Stimulated activated CD8-positive, alpha-beta memory T cell treated with anti-CD3 and anti-CD28 coated beads, Interleukin-2, amount 100 ng/mL, for 1 hour (primary cell): ENCODE data around the gene EIF2S2.
"Not testable (repeated sequence)": the region's sequence is repeated elsewhere in the genome, so short reads cannot be mapped to it uniquely, and the experiment has no call there.

ENCODE experiments used
- DNase-seq, 2 donors: peaks; one replicate each; pipeline ENCODE4 v3.0.0-alpha.2; 2020; ENCODE audit warnings: low read depth in 2 of 2

EIF2S2 gene

GRCh38 chr20:34111702-34112599 lies at the start of gene EIF2S2:
TSS of gene EIF2S2 (minus strand) at chr20:34112243. CDS start at chr20:34112110, 133 bp downstream.
- peak; percentile 89 to 91 for DNase-seq

GRCh38 chr20:34157697-34158096 lies 45.7 kb upstream of the EIF2S2 start:
- not testable (repeated sequence) for DNase-seq

- DNase-seq = no peak
Observed at GRCh38 chr20:34155836-34156235, 43.8 kb upstream of the EIF2S2 start.

GRCh38 chr20:34153169-34153568 lies 41.1 kb upstream of the EIF2S2 start:
- DNase-seq = not testable (repeated sequence)

- not testable (repeated sequence) for DNase-seq
Observed at GRCh38 chr20:34152073-34152472, 40.0 kb upstream of the EIF2S2 start.

GRCh38 chr20:34150306-34151000 lies 38.4 kb upstream of the EIF2S2 start:
- DNase-seq = no peak

GRCh38 chr20:34145280-34145819 lies 33.3 kb upstream of the EIF2S2 start:
- no peak for DNase-seq

- DNase-seq = no peak
Observed at GRCh38 chr20:34143951-34144350, 31.9 kb upstream of the EIF2S2 start.

GRCh38 chr20:34142121-34142520 lies 30.1 kb upstream of the EIF2S2 start:
- DNase-seq = no peak

- no peak for DNase-seq
Observed at GRCh38 chr20:34141293-34141692, 29.2 kb upstream of the EIF2S2 start.

- DNase-seq = not testable (repeated sequence)
Observed at GRCh38 chr20:34135525-34136275, 23.7 kb upstream of the EIF2S2 start.

GRCh38 chr20:34133365-34133860 lies 21.4 kb upstream of the EIF2S2 start:
- not testable (repeated sequence) for DNase-seq

GRCh38 chr20:34132943-34133342 lies 20.9 kb upstream of the EIF2S2 start:
- DNase-seq = not testable (repeated sequence)

- not testable (repeated sequence) for DNase-seq
Observed at GRCh38 chr20:34132491-34132890, 20.4 kb upstream of the EIF2S2 start.

GRCh38 chr20:34131491-34131890 lies 19.4 kb upstream of the EIF2S2 start:
- DNase-seq = no peak

GRCh38 chr20:34129518-34130162 lies 17.6 kb upstream of the EIF2S2 start:
- peak in 1 of 2 donors; percentile 16 for DNase-seq

- DNase-seq = no peak
Observed at GRCh38 chr20:34127792-34128191, 15.7 kb upstream of the EIF2S2 start.

GRCh38 chr20:34124469-34125249 lies 12.6 kb upstream of the EIF2S2 start:
- no peak for DNase-seq

GRCh38 chr20:34123309-34123708 lies 11.3 kb upstream of the EIF2S2 start:
- DNase-seq = no peak

GRCh38 chr20:34122274-34122980 lies 10.4 kb upstream of the EIF2S2 start:
- no peak for DNase-seq
